ENCODE data around the gene IDNK.
A peak's percentile ranks its signal among the peaks of the same experiment; 100 is the strongest.

Gene IDNK

GRCh38 chr9:83636813-83637212 is 13.9 kb downstream of the IDNK start:
- no peak for FAIRE-seq

DNA sequence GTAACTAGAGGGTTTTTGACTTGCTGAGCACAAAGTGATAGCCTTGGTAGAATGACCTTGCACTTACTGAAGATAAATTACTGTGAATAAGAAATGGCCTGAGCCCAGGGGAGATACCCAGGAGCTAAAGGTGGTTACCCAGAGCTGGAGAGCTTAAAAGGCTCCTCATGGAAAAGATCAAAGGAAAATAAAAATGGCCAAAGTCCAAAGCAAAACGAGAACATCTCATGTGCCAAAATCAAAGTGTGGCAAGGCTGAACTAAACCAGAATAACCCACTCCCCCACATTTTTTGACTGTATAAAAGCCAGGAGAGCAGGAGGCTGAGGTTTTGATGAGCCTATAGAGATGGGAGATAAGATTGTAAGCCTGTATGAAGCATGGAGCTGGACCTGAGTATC is 14.4 kb downstream of the IDNK start:
- FAIRE-seq = no peak

DNA sequence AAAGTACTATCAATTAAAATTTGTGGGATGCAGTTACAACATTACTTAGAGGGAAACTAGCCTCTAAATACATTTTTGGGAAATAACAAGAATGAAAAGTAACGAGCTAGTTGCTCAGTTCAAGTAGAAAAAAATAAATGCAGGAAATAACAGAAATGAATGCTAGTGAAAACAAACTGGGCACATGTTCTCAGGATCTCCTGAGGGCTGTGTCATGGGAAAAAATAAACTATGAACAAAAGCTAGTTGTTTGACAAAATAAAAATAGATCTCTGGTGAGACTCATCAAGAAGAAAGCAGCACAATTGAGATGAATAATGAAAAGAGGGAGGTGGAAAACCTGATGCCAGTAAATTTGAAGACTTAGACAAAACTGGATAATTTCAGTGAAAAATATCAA is 16.3 kb downstream of the IDNK start:
- no peak for FAIRE-seq

DNA sequence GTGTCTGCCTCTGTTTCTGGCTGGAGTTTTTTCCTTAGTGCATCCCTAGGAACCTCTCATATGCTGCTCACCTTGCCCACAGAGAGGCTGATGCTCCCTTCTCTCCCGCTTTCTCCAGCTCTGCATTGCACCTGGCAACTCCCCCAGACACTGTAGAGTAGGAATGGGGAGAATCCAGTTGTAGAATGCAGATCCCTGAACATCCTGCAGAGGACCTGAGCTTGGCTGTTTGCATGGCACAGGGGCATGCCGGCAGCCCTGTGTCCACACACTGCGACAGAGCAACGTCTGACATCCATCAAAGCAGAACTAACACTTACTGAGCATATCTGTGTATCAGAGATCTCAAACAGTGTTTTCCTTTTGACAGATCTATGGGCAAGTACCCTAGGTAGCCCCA is 19.9 kb downstream of the IDNK start:
- no peak for FAIRE-seq

GRCh38 chr9:83646500-83647239 is 23.7 kb downstream of the IDNK start:
- FAIRE-seq = no peak

DNA sequence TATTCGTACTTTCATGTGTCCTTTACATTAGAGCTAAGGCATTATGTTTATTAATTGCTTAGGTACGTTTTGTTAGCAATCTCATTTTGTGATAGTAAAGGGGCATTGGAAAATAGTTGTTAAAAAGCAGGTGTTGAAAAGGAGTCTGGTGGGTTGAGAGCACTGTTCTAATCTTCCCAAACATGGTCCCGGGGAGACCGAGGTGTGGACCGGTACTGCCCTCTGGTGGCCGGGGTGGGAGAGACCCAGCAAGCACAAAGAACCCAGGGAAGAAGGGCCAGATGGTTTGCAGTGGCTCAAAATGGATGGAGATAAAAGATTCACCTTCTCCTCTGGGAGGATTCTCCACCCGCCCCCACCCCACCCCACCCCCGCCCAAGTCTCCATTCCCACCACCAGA is 26.1 kb downstream of the IDNK start:
- FAIRE-seq = no peak

- FAIRE-seq = no peak
Measured at GRCh38 chr9:83649515-83649914, 26.6 kb downstream of the IDNK start.

- FAIRE-seq = no peak
Measured at GRCh38 chr9:83651558-83651957, 28.6 kb downstream of the IDNK start.

GRCh38 chr9:83652433-83652832 is 29.5 kb downstream of the IDNK start:
- no peak for FAIRE-seq

GRCh38 chr9:83655433-83655832 is 32.5 kb downstream of the IDNK start:
- no peak for FAIRE-seq

DNA sequence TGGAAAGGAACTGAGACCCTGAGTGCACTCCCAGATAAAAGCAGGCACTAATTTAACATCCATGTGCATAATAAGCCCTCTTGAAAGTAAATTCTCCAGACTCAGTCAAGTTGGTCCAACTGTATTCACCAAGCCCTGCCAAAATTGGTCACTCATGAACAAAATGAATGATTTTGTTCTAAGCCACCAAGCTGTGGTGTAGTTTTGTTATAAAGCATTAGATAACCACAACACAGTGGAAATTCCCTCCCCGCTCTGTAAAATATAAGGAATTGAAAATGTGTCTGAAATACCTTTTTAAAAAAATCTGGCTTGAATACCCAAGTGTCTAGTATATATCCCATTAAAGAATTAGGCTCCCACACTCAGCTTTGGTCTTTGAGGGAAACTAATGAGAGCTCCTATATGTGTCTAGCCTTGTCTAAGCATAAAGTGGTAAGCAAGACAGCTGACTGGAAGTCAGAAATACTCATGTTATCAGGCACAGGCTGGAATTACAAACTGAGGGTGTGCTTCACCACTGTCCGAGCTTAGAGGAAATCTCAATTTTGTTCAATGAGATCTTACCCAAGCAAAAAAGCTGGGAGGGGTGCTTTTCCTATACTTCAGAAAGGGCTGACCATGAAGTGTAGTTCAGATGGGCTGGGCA is 33.2 kb downstream of the IDNK start:
- FAIRE-seq = no peak

DNA sequence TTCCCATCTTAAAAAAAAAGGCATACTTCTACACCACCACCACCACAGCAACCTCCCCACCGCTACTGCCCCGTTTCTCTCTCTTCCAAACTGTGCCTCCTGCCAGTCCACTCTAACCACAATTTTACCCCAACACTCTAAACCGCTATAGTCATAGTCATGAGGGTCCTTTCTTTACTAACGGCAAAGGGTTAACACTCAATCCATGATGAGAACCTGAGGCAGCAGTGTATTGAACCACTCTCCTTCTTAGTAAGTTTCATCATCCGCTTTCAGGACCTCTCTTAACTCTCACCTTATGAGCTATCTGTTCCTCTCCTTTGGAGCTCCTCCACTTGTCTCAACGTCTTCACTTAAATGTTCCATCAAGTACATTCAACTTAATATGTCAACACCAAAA is 34.0 kb downstream of the IDNK start:
- FAIRE-seq = no peak

- FAIRE-seq = no peak
Measured at GRCh38 chr9:83662933-83663332, 40.0 kb downstream of the IDNK start.

- peak; percentile 24 for FAIRE-seq
Measured at GRCh38 chr9:83665580-83666200, 42.7 kb downstream of the IDNK start.

- FAIRE-seq = no peak
Measured at GRCh38 chr9:83669067-83669466, 46.1 kb downstream of the IDNK start.

- FAIRE-seq = no peak
Measured at GRCh38 chr9:83670381-83670780, 47.4 kb downstream of the IDNK start.

DNA sequence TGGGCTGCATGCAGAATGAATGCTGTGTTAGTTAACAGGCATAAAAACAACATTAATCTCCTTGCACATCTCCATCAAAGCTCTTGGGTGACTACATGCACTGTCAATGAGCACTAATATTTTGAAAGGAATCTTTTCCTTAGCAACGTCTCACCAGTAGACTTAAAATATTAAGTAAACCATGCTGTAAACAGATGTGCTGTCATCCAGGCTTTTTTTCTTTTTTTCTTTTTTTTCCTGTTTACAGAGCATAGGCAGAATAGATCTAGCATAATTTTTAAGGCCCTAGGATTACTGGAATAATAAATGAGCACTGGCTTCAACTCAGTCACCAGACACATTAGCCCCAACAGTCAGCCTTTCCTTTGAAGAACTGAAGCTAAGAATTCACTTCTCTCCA is 48.5 kb downstream of the IDNK start:
- FAIRE-seq = no peak

GRCh38 chr9:83675466-83675865 is 52.5 kb downstream of the IDNK start:
- no peak for FAIRE-seq

GRCh38 chr9:83677596-83677995 is 54.7 kb downstream of the IDNK start:
- FAIRE-seq = no peak

GRCh38 chr9:83680233-83680632 is 57.3 kb downstream of the IDNK start:
- FAIRE-seq = no peak

GRCh38 chr9:83681490-83681889 is 58.5 kb downstream of the IDNK start:
- FAIRE-seq = no peak

GRCh38 chr9:83688921-83689320 is 66.0 kb downstream of the IDNK start:
- FAIRE-seq = no peak

DNA sequence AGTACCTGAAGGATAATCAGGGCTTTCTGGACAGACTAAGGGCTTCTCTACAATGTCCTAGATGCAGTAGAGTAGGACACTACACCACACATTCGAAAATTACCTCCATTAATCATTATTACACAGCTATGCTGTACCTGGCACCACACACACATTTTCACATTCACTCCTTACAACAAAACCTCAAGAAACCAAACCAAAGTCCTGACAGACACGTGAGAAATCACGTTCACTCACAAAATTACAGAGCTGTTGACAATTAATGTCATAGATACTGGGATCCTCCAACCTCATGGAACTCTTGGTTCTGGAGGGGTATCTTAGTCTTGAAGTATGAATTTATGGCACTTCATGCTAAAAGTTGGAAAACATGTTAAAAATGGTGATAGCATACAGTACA is 68.5 kb downstream of the IDNK start:
- FAIRE-seq = no peak

Data from islet of Langerhans (tissue), 1 donor.